GM18519 (cell line): ENCODE data around the gene EIF4G1.

Experiments
- ATAC-seq: cut with Tn5 transposase; IDR thresholded peaks from one replicate; pipeline ENCODE4 v1.9.1; 2021; ENCODE audit warnings: mild to moderate bottlenecking, moderate library complexity; ENCODE audit not compliant: unreplicated experiment, low FRiP score

The EIF4G1 gene

DNA sequence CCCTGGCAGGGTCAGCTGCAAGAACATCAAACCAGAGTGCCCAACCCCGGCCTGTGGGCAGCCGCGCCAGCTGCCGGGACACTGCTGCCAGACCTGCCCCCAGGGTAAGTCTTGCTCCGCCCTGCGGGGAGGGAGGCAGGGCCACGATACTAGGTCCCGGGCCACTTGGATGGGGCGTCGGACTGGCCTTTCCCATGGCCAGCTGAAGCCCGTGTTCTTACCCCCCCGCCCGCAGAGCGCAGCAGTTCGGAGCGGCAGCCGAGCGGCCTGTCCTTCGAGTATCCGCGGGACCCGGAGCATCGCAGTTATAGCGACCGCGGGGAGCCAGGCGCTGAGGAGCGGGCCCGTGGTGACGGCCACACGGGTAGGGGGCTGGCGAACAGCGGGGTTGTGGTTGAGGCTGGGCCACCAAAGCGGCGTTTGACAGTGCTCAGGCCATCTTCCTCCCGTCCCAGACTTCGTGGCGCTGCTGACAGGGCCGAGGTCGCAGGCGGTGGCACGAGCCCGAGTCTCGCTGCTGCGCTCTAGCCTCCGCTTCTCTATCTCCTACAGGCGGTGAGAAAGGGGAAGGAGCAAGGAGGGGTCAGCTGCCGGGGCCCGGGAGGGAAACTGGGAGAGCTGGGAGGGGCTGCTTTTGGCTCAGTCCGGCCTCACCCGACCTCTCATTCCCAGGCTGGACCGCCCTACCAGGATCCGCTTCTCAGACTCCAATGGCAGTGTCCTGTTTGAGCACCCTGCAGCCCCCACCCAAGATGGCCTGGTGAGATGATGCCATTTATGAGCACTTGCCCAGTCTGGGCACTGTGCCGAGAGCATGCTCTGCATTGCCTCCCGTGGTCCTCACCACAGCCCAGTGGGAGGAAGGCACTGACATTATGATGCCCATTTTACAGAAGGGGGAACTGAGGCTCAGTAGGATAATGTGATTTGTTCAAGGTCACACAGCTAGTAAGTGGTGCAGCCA, 67.1 kb downstream of the EIF4G1 start:
- ATAC-seq = no peak

DNA sequence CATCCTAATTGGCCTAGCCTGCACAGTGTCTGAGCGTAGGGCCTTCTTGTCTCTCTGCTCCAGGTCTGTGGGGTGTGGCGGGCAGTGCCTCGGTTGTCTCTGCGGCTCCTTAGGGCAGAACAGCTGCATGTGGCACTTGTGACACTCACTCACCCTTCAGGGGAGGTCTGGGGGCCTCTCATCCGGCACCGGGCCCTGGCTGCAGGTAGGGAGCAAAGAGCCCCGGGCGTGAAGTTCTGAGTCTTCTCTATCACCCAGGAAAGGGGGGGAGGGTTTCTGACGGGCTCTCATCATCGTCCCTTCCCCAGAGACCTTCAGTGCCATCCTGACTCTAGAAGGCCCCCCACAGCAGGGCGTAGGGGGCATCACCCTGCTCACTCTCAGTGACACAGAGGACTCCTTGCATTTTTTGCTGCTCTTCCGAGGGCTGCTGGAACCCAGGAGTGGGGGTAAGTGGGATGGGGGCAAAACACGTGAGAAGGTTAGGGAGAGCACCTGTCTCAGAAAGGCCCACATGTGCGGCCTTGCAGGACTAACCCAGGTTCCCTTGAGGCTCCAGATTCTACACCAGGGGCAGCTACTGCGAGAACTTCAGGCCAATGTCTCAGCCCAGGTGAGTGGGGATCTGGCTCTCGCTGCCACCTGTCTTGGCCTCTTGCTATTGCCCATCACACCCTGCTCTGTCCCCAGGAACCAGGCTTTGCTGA, 68.1 kb downstream of the EIF4G1 start:
- no peak for ATAC-seq

DNA sequence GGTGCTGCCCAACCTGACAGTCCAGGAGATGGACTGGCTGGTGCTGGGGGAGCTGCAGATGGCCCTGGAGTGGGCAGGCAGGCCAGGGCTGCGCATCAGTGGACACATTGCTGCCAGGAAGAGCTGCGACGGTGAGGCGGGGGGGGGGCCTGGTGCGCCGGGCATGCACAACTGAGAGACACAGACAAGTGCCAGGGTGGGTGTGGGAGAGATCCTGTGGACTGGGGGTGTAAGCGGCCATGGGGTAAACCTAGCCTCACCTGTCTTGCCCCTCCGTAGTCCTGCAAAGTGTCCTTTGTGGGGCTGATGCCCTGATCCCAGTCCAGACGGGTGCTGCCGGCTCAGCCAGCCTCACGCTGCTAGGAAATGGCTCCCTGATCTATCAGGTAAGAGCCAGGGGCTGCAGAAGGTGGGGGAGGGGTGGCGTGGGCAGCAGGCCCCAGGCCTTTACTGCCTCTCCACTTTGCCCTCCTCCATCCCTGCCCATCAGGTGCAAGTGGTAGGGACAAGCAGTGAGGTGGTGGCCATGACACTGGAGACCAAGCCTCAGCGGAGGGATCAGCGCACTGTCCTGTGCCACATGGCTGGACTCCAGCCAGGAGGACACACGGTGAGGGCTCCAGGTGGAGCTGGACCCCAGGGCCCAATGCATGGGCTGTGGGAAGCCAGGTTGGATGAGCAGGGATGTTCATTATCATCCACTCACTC, 68.8 kb downstream of the EIF4G1 start:
- no peak for ATAC-seq

- ATAC-seq = no peak
These were observed 69.9 kb downstream of the EIF4G1 start for GRCh38 chr3:184384342-184384741.
